Mammary epithelial cell (primary cell): ENCODE results near the gene SPEG.

Experiments
- CTCF ChIP-seq, 2 donors: IDR thresholded peaks in 1 of 2; conservative IDR thresholded peaks in 1 of 2; 2 replicates each; pipeline ENCODE4 v1.5.1; 2011 to 2012; ENCODE audit warnings: inconsistent platforms in 2 of 2, low read length in 2 of 2, mild to moderate bottlenecking in 2 of 2, control low read depth in 1 of 2, low read depth in 1 of 2; ENCODE audit not compliant: insufficient read depth in 1 of 2; ENCODE audit errors: extremely low read depth in 1 of 2
- EZH2 ChIP-seq: IDR thresholded peaks from 2 replicates; pipeline ENCODE4 v1.6.1; 2012; ENCODE audit warnings: low read length, inconsistent platforms, borderline replicate concordance

- TF ChIP-seq CTCF (conservative IDR thresholded peaks at IDR 0.05 in 1 of 2, IDR thresholded peaks at IDR 0.05 in 1 of 2; ENCODE audit: extremely low read depth in 1 of 2, insufficient read depth in 1 of 2, low read depth in 1 of 2, low read length in 2 of 2), result no peak
- TF ChIP-seq EZH2, result no peak
Measured at GRCh38 chr2:219466816-219467735, 32.4 kb downstream of the SPEG start.
